NB4 (cell line): ENCODE data around the gene TAS1R2.

Source experiments
- DNase-seq: peaks from one replicate; pipeline ENCODE4 v3.0.0; 2010; ENCODE audit warnings: low read depth
- H3K4me3 ChIP-seq: one replicate; pipeline ENCODE4 v1.5.1; 2011; ENCODE audit warnings: mild to moderate bottlenecking, low read depth, low read length, moderate library complexity
- MYC ChIP-seq: IDR thresholded peaks from 2 replicates; pipeline ENCODE4 v1.6.1; 2011; ENCODE audit warnings: low read depth, low read length
- POLR2A ChIP-seq: IDR thresholded peaks from 2 replicates; pipeline ENCODE4 v1.6.1; 2011; ENCODE audit warnings: mild to moderate bottlenecking; ENCODE audit not compliant: insufficient read length; ENCODE audit errors: extremely low read depth
- TF ChIP-seq, protein P1 (sequence below): IDR thresholded peaks from 2 replicates; pipeline ENCODE4 v1.6.1; 2011; ENCODE audit warnings: low read depth, low read length
- TF ChIP-seq, protein P2 (sequence below): IDR thresholded peaks from one replicate; pipeline ENCODE4 v1.5.1; 2012; ENCODE audit warnings: low read depth, low read length

Gene TAS1R2

DNA sequence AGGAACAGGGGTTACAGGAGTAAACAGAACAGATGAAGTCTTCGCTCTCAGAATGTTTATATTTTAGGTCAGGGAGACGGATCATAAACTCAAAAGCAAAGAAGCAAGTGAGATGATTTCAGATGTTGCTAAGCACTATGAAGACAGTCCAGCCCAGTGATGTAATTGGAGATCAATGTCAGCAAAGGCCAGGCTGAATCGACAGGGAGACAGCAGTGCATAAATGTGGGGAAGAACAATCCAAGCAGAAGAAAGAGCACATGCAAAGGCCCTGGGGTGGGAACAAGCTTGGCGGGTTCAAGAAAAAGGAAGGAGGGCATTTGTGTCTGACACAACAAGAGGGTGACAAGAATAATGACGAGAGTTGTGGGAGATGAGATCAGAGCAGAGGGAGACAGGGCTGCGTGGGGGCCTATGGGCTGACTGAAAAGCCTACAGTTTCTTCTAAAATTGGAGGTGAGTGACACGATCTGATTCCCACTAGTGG lies 47.0 kb downstream of the TAS1R2 start:
- H3K4me3 ChIP-seq = no peak overlapping the region
- DNase-seq = no peak
- TF ChIP-seq MYC (no peak), POLR2A (no peak)
- TF ChIP-seq, protein P1, sequence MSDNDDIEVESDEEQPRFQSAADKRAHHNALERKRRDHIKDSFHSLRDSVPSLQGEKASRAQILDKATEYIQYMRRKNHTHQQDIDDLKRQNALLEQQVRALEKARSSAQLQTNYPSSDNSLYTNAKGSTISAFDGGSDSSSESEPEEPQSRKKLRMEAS = no peak
- TF ChIP-seq, protein P2, sequence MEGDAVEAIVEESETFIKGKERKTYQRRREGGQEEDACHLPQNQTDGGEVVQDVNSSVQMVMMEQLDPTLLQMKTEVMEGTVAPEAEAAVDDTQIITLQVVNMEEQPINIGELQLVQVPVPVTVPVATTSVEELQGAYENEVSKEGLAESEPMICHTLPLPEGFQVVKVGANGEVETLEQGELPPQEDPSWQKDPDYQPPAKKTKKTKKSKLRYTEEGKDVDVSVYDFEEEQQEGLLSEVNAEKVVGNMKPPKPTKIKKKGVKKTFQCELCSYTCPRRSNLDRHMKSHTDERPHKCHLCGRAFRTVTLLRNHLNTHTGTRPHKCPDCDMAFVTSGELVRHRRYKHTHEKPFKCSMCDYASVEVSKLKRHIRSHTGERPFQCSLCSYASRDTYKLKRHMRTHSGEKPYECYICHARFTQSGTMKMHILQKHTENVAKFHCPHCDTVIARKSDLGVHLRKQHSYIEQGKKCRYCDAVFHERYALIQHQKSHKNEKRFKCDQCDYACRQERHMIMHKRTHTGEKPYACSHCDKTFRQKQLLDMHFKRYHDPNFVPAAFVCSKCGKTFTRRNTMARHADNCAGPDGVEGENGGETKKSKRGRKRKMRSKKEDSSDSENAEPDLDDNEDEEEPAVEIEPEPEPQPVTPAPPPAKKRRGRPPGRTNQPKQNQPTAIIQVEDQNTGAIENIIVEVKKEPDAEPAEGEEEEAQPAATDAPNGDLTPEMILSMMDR = no peak

DNA sequence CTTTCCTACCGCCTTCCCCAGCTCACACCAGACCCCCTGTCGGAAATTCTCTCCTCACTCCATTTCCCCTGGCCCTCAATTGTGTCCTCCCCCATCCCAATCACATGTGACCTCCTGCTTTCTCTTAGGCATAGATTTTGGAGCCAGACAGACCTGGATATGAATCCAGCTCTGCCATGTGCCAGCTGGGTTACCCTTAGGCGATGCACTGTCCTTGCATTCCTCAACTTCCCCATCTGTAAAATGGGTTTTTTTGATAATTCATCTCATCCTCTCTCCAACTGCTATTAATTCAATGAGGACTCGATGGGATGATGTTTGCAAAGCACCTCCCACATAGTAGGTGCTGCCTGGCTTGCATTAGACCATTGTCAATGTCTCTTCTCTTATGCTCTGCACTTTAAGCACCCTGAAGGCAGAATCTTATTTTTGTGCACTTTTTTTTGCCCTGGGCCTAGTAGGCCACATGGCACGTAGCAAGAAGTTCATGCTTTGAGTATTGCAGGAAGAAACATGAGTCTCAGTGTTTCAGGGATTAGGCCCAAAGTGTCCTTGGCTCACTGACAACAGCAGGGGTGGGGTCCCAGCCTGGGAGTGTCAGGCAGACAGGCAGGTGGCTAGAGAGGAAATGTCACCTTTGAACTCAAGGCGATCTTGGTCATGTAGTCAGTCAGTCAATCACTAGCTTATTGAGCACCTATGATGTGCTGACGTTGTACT lies 47.6 kb downstream of the TAS1R2 start:
- TF ChIP-seq, protein P1 = no peak
- TF ChIP-seq, protein P2 = no peak
- TF ChIP-seq MYC (no peak), POLR2A (no peak)
- no peak for DNase-seq
- H3K4me3 ChIP-seq = no peak overlapping the region

DNA sequence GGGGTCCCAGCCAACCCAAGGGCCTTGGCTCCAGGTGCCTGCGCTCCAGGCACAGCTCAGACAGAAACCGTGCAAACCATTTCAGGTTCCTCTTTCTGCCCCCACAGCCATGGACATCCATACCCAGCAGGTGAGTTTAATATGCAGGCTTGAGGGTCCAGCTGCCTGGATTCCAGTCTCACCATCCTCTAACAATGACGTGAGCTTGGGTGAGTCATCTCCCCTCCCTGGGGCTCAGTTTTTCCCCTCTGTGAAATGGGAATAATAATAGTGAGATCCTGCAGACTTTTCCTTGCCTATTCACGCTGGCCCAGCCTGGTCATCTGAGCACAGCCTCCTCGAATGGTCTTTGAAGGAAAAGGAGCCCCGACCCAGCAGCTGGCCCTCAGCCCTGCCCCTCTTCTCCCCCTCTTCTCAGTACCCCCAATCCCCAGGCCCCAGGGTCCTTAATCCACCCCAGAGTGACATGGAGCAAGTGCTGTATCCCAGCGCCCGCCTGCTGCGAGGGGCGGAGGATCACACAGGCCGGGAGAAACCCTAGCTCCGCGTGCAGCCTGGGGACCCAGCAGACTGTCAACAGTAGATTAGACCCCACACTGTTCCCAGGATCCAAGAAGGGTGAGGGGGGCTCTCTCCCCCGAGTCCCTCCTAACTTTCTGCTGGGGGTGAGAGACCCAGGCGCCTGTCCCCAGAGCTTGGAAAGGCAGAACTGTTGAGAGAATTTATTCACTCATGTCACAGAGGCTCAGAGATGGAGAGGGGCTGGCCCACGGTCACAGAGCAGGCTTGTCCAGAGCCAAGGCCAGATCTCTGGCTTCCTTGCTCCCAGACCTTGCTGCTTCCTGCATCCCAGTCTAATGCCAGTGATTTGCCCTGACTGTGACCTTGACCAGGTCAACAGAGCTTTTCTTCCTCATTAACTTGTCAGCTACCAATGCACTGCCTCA lies 49.2 kb downstream of the TAS1R2 start:
- no peak for DNase-seq
- TF ChIP-seq, protein P1 = no peak
- TF ChIP-seq MYC (no peak), POLR2A (no peak)
- TF ChIP-seq, protein P2 = no peak
- H3K4me3 ChIP-seq = no peak overlapping the region

DNA sequence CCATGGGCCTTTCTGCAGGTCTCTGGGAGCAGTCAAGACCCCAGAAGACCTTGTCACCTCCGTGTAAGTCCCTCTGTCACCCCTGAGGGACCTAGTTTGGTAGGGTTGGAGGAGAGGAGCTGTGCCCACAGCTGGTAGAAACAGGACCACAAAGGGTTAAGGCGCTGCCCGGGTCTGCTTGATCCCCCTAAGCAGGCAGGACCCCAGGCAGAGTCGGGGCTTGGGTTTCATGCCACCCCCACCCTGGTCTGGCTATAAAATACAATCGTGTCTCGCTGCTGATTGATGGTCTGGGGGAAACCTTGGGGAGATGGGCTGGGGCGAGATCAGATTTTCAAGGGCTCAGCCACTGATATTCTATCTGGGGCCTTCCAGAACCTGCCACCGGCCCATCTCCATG lies 50.9 kb downstream of the TAS1R2 start:
- no peak for DNase-seq
- TF ChIP-seq POLR2A (no peak), MYC (no peak)
- TF ChIP-seq, protein P1 = no peak
- TF ChIP-seq, protein P2 = no peak
- no peak overlapping the region for H3K4me3 ChIP-seq

DNA sequence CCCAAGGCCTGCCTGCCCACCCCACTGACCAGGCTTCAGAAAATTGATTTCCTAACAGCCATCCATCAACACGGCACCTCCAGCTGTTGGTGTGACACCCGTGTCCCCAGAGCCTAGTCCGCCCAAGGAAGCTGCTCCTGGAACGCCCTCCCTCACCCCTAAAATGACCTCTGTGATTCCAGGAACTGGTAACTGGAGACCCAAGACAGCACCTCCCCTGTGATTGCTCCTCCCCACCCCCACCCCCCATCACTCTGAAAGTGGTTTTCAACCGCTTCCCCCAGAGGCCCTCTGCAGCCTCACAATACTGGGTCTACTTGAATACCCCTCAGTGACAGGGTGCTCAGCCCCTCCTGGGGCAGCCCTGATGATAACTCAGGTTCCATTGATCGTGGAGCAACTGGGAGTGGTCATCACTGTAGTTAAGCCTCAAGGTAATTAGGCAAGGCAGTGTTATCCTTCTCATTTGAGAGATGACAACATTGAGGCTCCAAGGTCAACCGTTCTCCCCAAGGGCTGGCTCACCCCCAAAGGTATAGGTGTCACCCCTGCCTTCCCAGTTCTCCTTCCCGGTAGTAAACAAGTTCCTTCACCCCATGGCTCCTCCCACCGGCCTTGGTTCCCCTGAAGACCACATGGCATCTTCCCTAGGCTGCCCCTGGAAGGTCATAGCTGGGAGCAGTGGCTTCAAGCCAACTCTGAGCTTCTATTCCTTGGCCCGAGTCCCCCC lies 52.0 kb downstream of the TAS1R2 start:
- TF ChIP-seq MYC = no peak
- TF ChIP-seq, protein P1 = no peak
- no peak overlapping the region for H3K4me3 ChIP-seq
- no peak for DNase-seq
